HEK293 (cell line): Measurements from ENCODE around the gene MXD4.

ENCODE experiments used
- CTCF ChIA-PET: fragments of 350-600 bp; formaldehyde crosslinking; extraction: SDS; loops from one replicate; lab custom pipeline; 2021; ENCODE audit warnings: antibody characterized with exemption; lab: Yijun Ruan, JAX
- POLR2A ChIA-PET: fragments of 300-600 bp; formaldehyde crosslinking; extraction: SDS; loops from one replicate; lab custom pipeline; 2020; ENCODE audit warnings: antibody characterized with exemption, inconsistent platforms; lab: Yijun Ruan, JAX
- H3K27ac ChIP-seq: fragments of 200-500 bp; sonication (Bioruptor generic); 2 replicates; pipeline ENCODE4 v1.5.1; 2014; ENCODE audit warnings: low read depth, low read length, control low read depth, inconsistent platforms; ENCODE audit errors: extremely low read depth
- H3K36me3 ChIP-seq, 2 experiments: fragments of 200-500 bp in 1 of 2; sonication (Bioruptor generic) in 1 of 2; 1 replicate in 1 of 2; 2 replicates in 1 of 2; pipeline ENCODE4 v1.5.1; 2014 to 2017; ENCODE audit warnings: inconsistent platforms in 2 of 2, low read length in 2 of 2; ENCODE audit not compliant: control insufficient read depth in 2 of 2, insufficient read depth in 1 of 2
- H3K4me1 ChIP-seq: fragments of 200-500 bp; sonication (Bioruptor generic); 2 replicates; pipeline ENCODE4 v1.5.1; 2014; ENCODE audit warnings: mild to moderate bottlenecking, low read length, inconsistent platforms; ENCODE audit not compliant: control insufficient read depth, insufficient read depth
- H3K4me3 ChIP-seq: 2 replicates; pipeline ENCODE4 v1.5.1; 2011; ENCODE audit warnings: low read depth, mild to moderate bottlenecking, control low read depth, low read length, moderate library complexity
- H3K9me3 ChIP-seq: fragments of 200-500 bp; sonication (Bioruptor generic); 2 replicates; pipeline ENCODE4 v1.5.1; 2014; ENCODE audit warnings: low read depth, low read length, inconsistent platforms; ENCODE audit not compliant: control insufficient read depth, insufficient read depth
- EGR2 ChIP-seq: fragments of 450-650 bp; formaldehyde crosslinking; IDR thresholded peaks from 2 replicates; pipeline ENCODE4 v1.5.1; 2016; ENCODE audit warnings: low read depth, missing biosample characterization, missing genetic modification characterization
- GLIS1 ChIP-seq: fragments of 450-650 bp; formaldehyde crosslinking; IDR thresholded peaks from 2 replicates; pipeline ENCODE4 v1.5.1; 2016; ENCODE audit warnings: missing biosample characterization, missing genetic modification characterization
- GLIS2 ChIP-seq: fragments of 450-650 bp; formaldehyde crosslinking; IDR thresholded peaks from 2 replicates; pipeline ENCODE4 v1.5.1; 2016; ENCODE audit warnings: missing biosample characterization, missing genetic modification characterization
- KLF10 ChIP-seq: fragments of 450-650 bp; IDR thresholded peaks from 2 replicates; pipeline ENCODE4 v1.5.1; 2018; ENCODE audit warnings: missing biosample characterization, mild to moderate bottlenecking, missing genetic modification characterization
- KLF7 ChIP-seq: fragments of 450-650 bp; formaldehyde crosslinking; IDR thresholded peaks from 2 replicates; pipeline ENCODE4 v1.5.1; 2016; ENCODE audit warnings: missing biosample characterization, missing genetic modification characterization, borderline replicate concordance
- KLF9 ChIP-seq: fragments of 450-650 bp; formaldehyde crosslinking; IDR thresholded peaks from 2 replicates; pipeline ENCODE4 v1.5.1; 2016; ENCODE audit warnings: missing biosample characterization, missing genetic modification characterization, low read depth
- MZF1 ChIP-seq: fragments of 450-650 bp; formaldehyde crosslinking; IDR thresholded peaks from 2 replicates; pipeline ENCODE4 v1.5.1; 2017; ENCODE audit warnings: missing biosample characterization, missing genetic modification characterization, borderline replicate concordance
- PATZ1 ChIP-seq: fragments of 450-650 bp; formaldehyde crosslinking; IDR thresholded peaks from 2 replicates; pipeline ENCODE4 v1.5.1; 2016; ENCODE audit warnings: missing biosample characterization, missing genetic modification characterization
- SETDB1 ChIP-seq: IDR thresholded peaks from one replicate; pipeline ENCODE4 v1.6.1; 2017; ENCODE audit warnings: mild to moderate bottlenecking, low read length, moderate library complexity, mixed read lengths; ENCODE audit not compliant: insufficient read length
- ZBTB26 ChIP-seq: fragments of 450-650 bp; formaldehyde crosslinking; optimal IDR thresholded peaks from 2 replicates; pipeline ENCODE3; 2016; ENCODE audit warnings: missing biosample characterization, mild to moderate bottlenecking, missing genetic modification characterization
- ZBTB8A ChIP-seq: fragments of 450-650 bp; formaldehyde crosslinking; IDR thresholded peaks from 2 replicates; pipeline ENCODE4 v1.5.1; 2016; ENCODE audit warnings: missing biosample characterization, missing genetic modification characterization
- ZFHX2 ChIP-seq: fragments of 450-650 bp; formaldehyde crosslinking; conservative IDR thresholded peaks from 2 replicates; pipeline ENCODE4 v1.5.1; 2016; ENCODE audit warnings: missing biosample characterization, missing genetic modification characterization
- ZIC2 ChIP-seq: fragments of 450-650 bp; formaldehyde crosslinking; IDR thresholded peaks from 2 replicates; pipeline ENCODE4 v1.5.1; 2016; ENCODE audit warnings: missing biosample characterization, missing genetic modification characterization
- ZNF112 ChIP-seq: fragments of 450-650 bp; formaldehyde crosslinking; IDR thresholded peaks from 2 replicates; pipeline ENCODE4 v1.5.0; 2017; ENCODE audit warnings: missing biosample characterization, missing genetic modification characterization
- ZNF335 ChIP-seq: fragments of 450-650 bp; formaldehyde crosslinking; conservative IDR thresholded peaks from 2 replicates; pipeline ENCODE4 v1.5.1; 2016; ENCODE audit warnings: missing biosample characterization, missing genetic modification characterization
- ZNF37A ChIP-seq: fragments of 450-650 bp; IDR thresholded peaks from 2 replicates; pipeline ENCODE4 v1.5.1; 2018; ENCODE audit warnings: missing biosample characterization, missing genetic modification characterization
- ZNF561 ChIP-seq: fragments of 450-650 bp; IDR thresholded peaks from 2 replicates; pipeline ENCODE4 v1.5.1; 2018; ENCODE audit warnings: missing biosample characterization, missing genetic modification characterization, borderline replicate concordance
- ZNF600 ChIP-seq: fragments of 450-650 bp; formaldehyde crosslinking; IDR thresholded peaks from 2 replicates; pipeline ENCODE4 v1.5.1; 2016; ENCODE audit warnings: missing biosample characterization, missing genetic modification characterization
- ZNF639 ChIP-seq: fragments of 450-650 bp; formaldehyde crosslinking; IDR thresholded peaks from 2 replicates; pipeline ENCODE4 v1.5.1; 2016; ENCODE audit warnings: missing biosample characterization, missing genetic modification characterization
- ZNF843 ChIP-seq: fragments of 450-650 bp; formaldehyde crosslinking; IDR thresholded peaks from 2 replicates; pipeline ENCODE4 v1.5.1; 2016; ENCODE audit warnings: missing biosample characterization, missing genetic modification characterization
- ZSCAN18 ChIP-seq: fragments of 450-650 bp; formaldehyde crosslinking; IDR thresholded peaks from 2 replicates; pipeline ENCODE4 v1.5.1; 2016; ENCODE audit warnings: missing biosample characterization, missing genetic modification characterization

The MXD4 gene

GRCh38 chr4:2261110-2261852 lies 628 bp downstream of the MXD4 start:
- Histone ChIP-seq H3K4me1 (no peaks in the 10 kb centered on the region), H3K9me3 (no peaks in the 10 kb centered on the region), H3K36me3 (peaks cover 0 to 43% of the 10 kb centered on the region in 2 experiments; a peak in 1 of 3 replicates), H3K4me3 (peak overlapping the region; percentile 64), H3K27ac (peak overlapping the region; percentile 88; the same call in 1 of the 2 replicates)
- peak; percentile 69 for TF ChIP-seq ZNF600 (tag by site-specific recombination)
- 0 out of 2 replicates have a peak, but pooled peaks have one; percentile 42 for TF ChIP-seq ZNF561 (tag by site-specific recombination)
- TF ChIP-seq KLF9 (tag by site-specific recombination): 0 out of 2 replicates have a peak, but pooled peaks have one; percentile 17
- peak; percentile 50 for TF ChIP-seq ZIC2 (tag by site-specific recombination)
- peak; percentile 63 for TF ChIP-seq ZBTB8A (tag by site-specific recombination)
- no peak for TF ChIP-seq ZNF843
- peak; percentile 50 for TF ChIP-seq GLIS1 (tag by site-specific recombination)
- TF ChIP-seq KLF10 (tag by site-specific recombination): peak; percentile 32; the same call in 1 of the 2 replicates
- TF ChIP-seq MZF1 (tag by site-specific recombination): no peak
- TF ChIP-seq ZFHX2 (tag by site-specific recombination): peak; percentile 86
- TF ChIP-seq KLF7: 0 out of 2 replicates have a peak, but pooled peaks have one; percentile 24
- TF ChIP-seq PATZ1 (tag by site-specific recombination): peak; percentile 39; the same call in 1 of the 2 replicates
- no peak for TF ChIP-seq ZNF112 (tag by site-specific recombination)
- peak; percentile 34 for TF ChIP-seq ZNF335 (tag by site-specific recombination)
- no peak for TF ChIP-seq ZNF37A (tag by site-specific recombination)
- TF ChIP-seq ZSCAN18 (tag by site-specific recombination): no peak
- no peak for TF ChIP-seq SETDB1
- TF ChIP-seq ZNF639 (tag by site-specific recombination): no peak
- peak; percentile 71 for TF ChIP-seq EGR2 (tag by site-specific recombination)
- TF ChIP-seq ZBTB26 (tag by site-specific recombination): peak; percentile 62
- peak; percentile 55 for TF ChIP-seq GLIS2
- ChIA-PET POLR2A (interaction anchor here (1.0 to 1.6 kb wide), 3 partner anchors 19 to 208 kb away, joined by 3 to 6 read pairs (median 6); partner anchors contain the start of genes CFAP99, HAUS3, POLN and RNF4), CTCF (no interaction called here)
